ENCODE data around the gene GATA6.

Gene GATA6

GRCh38 chr18:22241921-22242361 is 72.6 kb downstream of the GATA6 start:
- Histone ChIP-seq H3K4me3 (replicated peaks; ENCODE audit: low read depth, low read length) (no peak overlapping the region), H3K27me3 (replicated peaks; ENCODE audit: control insufficient read depth, insufficient read depth, low read length) (no peaks in the 10 kb centered on the region; the same call in 1 of the 2 replicates), H3K36me3 (ENCODE audit: control insufficient read depth, insufficient read depth, low read length) (no peaks in the 10 kb centered on the region)
- no peak for TF ChIP-seq CTCF (IDR thresholded peaks at IDR 0.05; ENCODE audit: insufficient read depth, low read length, poor library complexity, severe bottlenecking)
- no peak for DNase-seq (ENCODE audit: extremely low read depth, insufficient read length)

- H3K27me3 ChIP-seq (replicated peaks; ENCODE audit: control insufficient read depth, insufficient read depth, low read length), result peaks cover 2% of the 10 kb centered on the region
- H3K36me3 ChIP-seq (ENCODE audit: control insufficient read depth, insufficient read depth, low read length), result no peaks in the 10 kb centered on the region
- DNase-seq (ENCODE audit: extremely low read depth, insufficient read length), result no peak
- H3K4me3 ChIP-seq (replicated peaks; ENCODE audit: low read depth, low read length), result no peak overlapping the region
- no peak for TF ChIP-seq CTCF (IDR thresholded peaks at IDR 0.05; ENCODE audit: insufficient read depth, low read length, poor library complexity, severe bottlenecking)
These were observed 74.1 kb downstream of the GATA6 start for GRCh38 chr18:22243513-22243912.

- H3K27me3 ChIP-seq (replicated peaks; ENCODE audit: control insufficient read depth, insufficient read depth, low read length), result peaks cover 2% of the 10 kb centered on the region
- H3K36me3 ChIP-seq (ENCODE audit: control insufficient read depth, insufficient read depth, low read length), result no peaks in the 10 kb centered on the region
- TF ChIP-seq CTCF (IDR thresholded peaks at IDR 0.05; ENCODE audit: insufficient read depth, low read length, poor library complexity, severe bottlenecking), result no peak
- DNase-seq (ENCODE audit: extremely low read depth, insufficient read length), result no peak
- no peak overlapping the region for H3K4me3 ChIP-seq (replicated peaks; ENCODE audit: low read depth, low read length)
These were observed 80.6 kb downstream of the GATA6 start for GRCh38 chr18:22250026-22250425.

GRCh38 chr18:22250591-22250996 is 81.2 kb downstream of the GATA6 start:
- TF ChIP-seq CTCF (IDR thresholded peaks at IDR 0.05; ENCODE audit: insufficient read depth, low read length, poor library complexity, severe bottlenecking), result no peak
- Histone ChIP-seq H3K36me3 (ENCODE audit: control insufficient read depth, insufficient read depth, low read length) (no peaks in the 10 kb centered on the region), H3K27me3 (replicated peaks; ENCODE audit: control insufficient read depth, insufficient read depth, low read length) (peaks cover 2% of the 10 kb centered on the region), H3K4me3 (replicated peaks; ENCODE audit: low read depth, low read length) (no peak overlapping the region)
- no peak for DNase-seq (ENCODE audit: extremely low read depth, insufficient read length)

Data from GM06990 (cell line).